ENCODE data around the gene DNAJB8.
A peak's percentile ranks its signal among the peaks of the same experiment; 100 is the strongest.

Gene DNAJB8

DNA sequence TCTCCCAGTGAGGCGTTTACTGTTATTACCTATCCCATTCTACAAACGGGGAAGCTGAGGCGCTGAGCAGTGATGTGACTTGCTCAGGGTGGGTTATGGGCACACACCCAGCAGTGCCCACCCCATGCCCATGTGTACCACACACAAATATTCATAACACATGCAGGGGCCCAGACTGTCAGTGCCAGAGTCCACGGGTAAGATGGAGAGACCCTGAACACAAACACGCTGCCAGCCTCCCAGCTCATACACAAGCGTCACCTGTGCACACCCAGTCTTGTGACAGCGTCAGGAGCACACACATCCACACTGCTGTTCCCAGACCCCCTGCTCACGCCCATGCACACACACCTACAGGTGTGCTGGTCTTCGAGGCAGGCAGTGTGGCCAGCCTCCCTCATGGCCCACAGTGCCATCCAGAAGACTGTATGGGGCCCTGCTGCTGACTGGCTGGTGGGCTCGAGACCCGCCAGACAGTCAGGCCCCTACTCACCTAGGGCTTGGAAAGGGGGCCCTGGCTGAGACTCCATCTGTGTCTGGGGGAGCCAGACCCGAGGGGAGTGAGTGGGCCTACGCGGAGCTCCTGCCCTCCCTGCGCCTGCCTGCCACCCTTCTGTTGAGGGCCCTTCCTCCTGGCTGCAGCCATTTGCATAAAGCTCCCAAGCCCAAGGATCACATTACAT is 39.4 kb downstream of the DNAJB8 start:
- DNase-seq (ENCODE audit: low read depth in 2 of 2), result no peak

DNA sequence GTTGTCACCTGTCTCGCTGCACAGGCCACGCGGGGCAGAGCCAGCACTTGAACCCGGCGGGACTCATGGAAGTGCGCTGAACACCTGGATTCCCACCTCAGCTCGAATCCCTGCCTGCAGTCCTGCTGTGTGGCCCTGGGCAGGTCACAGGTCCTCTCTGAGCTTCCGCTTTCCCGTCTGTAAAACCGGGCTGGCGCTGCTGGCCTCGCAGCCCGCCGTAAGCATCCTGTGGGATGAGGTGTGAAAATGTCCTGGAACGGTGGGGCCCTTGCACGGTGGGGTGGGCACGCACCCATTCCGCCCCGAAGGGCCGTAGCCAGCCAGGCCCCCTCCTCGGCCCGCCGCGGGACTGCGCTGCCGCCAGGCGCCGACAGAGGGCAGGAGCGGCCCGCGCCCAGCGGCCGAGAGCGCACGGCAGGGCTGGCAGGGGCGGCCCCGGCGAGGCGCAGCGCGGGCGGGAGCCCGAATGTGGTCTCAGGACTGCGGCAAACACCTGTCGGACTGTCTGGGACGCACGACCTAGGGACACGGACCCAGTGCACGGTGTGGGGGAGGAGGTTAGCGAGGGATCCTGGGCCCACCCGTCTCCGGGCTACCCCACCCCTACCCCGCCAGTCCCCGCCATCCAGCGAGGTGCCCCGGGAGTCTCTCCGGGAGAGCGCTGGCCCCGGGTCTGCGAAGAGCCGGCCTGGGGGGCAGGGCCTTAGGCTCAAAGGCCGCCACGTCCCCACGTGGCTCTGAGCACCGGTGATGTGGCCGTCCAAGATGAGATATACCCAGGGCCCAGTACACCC is 40.4 kb downstream of the DNAJB8 start:
- peak; percentile 38 for DNase-seq (ENCODE audit: low read depth in 2 of 2)

DNA sequence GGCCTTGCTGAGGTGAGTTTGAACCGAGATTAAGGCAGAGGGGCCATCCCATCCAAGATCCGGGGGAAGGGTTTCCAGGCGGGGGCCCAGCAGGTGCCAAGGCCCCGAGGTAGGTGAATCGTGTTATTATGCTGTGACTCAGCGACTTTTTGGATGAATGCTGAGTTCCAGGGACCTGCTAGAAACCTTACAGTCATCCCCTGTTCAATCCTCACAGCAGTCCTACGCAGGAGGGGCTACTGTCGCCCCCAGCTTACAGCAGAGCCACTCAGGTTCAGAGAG is 40.9 kb downstream of the DNAJB8 start:
- no peak for DNase-seq (ENCODE audit: low read depth in 2 of 2)

DNA sequence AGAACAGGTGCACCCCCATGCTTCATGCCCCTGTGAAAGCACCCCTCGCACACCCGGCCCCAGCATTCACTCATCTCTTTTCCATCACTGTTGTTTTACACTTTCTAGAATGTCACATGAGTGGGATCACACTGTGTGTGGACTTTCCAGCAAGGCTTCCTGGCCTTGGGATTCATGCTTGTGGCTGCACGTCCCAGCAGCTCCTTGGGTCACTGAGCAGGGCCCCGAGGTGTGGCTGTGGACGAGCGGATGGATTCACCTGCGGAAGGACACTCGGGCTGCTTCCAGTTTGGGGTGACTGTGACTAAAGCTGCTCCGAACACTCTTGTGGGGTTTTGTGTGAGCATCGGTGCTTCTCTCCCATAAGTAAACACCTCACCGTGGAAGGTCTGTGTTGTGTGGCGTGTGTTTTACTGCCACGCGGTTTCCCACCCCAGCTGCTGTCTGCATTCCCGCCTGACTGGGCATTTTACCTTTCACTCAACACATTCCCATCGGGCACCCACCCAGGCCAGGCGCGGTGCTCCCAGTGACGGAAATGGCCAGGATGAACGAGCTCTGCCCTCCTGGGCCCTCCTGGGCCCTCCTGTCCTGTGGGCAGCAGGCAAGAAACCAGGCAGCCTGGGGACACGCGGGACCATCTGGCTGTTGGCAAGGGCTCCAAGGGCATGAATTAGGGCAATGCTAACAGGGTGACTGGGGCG is 41.4 kb downstream of the DNAJB8 start:
- DNase-seq (ENCODE audit: low read depth in 2 of 2), result no peak

DNA sequence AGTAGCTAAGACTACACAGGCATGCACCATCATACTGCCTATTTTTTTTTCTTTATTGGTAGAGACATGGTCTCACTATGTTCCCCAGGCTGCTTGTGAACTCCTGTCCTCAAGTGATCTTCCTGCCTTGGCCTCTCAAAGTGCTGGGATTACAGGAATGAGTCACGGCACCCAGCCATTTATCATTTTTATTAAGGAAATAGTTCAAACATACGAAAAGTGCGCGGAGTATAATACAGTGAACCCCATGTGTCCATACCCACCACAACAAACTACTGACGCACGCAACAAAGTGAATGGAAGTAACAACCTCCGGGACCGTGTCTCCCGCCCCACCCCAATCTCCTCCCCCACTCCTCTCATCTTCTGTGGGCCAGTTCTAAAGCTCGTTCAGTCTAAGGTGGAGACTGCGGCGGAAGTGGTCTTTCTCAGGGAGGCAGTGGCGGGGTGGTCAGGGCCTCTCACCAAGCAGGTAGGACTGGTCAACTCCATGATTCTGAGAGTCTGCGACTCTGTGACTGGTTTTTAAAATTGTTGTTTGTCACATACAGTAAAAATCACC is 42.1 kb downstream of the DNAJB8 start:
- no peak for DNase-seq (ENCODE audit: low read depth in 2 of 2)

DNA sequence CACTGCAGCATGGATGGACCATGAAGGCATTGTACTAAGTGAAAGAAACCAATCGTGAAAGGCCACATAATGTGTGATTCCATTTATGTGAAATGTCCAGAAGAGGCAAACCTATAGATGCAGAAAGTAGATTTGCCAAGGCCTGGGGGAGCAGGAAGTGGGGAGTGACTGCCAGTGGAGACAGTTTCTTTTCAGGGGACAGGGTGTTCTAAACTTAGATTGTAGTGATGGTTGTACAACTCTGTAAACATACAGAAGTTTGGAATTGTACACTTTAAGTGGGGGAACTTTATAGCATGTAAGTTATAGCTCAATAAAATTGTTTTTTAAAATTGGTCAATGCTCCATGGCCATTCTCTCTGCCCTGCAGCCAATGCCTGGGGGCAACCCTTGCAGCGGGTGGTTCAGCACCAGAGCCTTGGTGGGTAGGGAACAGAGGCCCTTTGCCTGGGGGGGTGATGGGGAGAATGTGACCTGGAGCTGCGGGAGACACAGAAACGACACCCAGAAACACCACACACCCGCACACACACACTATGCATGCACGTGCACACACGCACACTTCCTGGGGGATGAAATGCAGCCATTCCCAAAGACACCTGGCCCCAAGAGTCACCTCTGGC is 43.1 kb downstream of the DNAJB8 start:
- no peak for DNase-seq (ENCODE audit: low read depth in 2 of 2)

DNA sequence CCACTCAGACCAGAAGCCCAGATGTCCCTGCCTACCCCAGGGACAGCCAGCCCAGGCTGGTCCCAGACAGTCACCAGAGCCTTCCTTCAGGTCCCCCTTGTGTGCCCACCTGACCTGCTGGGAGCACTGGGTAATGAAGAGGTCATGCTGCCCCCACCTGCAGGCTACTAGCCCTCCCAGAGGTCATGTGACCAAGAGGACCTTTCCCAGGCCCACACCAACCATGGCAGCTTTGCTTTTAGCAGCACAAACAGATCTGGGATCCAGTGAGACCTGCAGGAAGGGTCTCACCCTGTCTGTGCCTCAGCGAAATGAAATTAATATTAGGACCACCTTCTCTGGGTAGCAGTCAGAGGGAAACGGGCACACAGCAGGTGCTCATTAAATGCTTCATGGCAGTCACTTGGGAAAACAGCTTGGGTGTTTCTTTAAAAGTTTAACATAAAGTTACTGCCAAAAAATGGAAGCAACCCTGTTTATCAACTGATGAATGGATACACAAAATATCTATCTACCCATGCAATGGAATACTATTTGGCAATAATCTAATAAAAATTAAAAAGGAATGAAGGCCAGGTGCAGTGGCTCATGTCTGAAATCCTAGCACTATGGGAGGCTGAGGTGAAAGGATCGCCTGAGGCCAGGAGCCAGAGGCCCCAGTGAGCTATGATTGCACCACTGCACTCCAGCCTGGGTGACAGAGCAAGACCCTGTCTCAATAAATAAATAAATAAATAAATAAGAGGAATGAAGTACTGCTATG is 43.7 kb downstream of the DNAJB8 start:
- DNase-seq (ENCODE audit: low read depth in 2 of 2), result no peak

DNA sequence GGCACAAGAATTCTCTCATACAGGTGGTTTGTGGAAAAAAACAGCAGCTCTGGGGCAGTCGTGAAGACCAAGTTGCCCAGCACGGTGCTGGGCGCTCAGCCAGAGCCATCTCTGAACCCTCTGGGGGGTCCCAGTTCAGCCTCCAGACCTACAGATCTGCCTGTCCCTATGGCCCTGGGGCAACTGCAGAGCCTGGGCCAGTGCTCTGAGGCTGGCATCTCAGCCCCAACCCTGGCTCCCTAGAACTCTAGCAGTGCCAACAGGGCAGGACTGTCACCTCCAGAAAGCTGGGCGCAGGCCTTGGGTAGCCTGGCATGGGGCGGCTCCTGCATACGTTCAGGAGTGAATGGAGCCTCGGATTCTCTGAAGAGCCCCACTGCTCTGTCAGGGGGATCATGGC is 44.7 kb downstream of the DNAJB8 start:
- DNase-seq (ENCODE audit: low read depth in 2 of 2), result no peak

DNA sequence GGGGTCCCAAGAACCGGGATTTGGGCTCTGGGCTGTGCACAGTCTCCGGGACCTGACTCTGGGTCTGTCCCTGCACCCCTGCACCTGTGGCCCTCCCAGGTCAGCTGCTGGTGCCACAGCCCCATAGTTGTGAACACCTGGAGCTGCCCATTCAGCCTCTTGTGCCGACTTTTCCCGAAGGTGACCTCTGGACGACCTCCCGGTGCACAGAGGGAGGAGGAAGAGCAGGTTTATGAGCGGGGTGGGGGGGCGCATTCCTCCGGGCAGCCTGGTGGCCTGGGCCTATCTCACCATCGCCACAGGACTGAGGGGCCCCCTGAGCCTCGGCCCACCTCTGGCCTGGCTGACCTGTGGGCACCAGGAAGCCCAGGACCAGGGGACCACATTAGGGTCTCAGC is 45.3 kb downstream of the DNAJB8 start:
- no peak for DNase-seq (ENCODE audit: low read depth in 2 of 2)

DNA sequence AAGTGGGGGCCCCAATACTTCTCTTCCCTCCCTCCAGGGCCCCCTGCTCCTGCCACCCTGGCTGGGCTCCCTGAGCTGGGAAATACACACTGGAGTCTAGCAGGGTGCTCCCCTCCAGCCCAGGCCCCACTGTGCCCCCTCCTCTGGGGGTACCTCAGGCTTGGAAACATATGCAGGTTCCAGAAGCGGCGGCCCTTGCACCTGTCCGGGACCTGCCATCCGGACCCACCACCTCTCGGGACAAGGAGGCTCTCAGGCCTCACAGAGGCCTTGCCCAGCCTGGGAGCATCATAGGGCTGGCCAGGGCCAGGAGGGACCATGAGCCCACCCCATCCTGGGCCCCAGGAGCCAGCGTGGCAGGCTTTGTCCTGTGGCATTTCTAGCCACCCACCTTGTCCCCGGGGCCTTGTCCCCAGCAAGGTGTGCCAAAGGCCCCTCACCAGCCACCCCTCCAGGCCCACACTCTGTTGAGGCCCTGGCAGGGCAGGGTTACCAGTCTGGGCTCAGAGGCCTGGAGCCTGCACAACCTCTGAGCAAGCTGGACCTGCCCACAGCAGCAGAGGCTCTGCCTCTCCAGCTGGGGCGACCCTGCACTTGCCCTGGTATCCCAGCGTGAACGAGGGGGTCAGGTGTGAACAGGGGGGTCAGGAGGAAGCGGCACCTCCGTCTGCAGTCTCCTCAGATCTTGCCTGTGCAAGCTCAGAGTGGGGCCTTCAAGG is 45.8 kb downstream of the DNAJB8 start:
- DNase-seq (ENCODE audit: low read depth in 2 of 2), result no peak

DNA sequence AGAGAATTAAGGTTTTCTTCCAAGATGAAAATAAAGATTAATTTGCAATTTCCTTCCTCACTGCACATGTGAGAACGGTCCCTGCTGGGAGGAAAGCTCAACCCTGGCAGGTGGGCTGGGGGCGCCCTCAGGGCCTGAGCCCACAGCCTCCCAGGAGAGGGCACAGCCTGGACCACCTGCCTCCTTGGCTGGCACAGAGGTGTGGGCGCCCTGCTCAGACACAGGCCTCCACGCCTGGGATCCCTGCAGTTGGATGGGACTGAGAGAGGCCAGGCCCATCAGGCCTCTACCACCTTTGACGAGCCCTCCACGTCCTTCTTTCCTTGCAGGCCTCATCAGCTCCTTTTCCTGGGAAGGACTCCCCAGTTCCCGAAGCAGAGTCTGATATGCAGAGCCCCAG is 46.4 kb downstream of the DNAJB8 start:
- DNase-seq (ENCODE audit: low read depth in 2 of 2), result no peak

DNA sequence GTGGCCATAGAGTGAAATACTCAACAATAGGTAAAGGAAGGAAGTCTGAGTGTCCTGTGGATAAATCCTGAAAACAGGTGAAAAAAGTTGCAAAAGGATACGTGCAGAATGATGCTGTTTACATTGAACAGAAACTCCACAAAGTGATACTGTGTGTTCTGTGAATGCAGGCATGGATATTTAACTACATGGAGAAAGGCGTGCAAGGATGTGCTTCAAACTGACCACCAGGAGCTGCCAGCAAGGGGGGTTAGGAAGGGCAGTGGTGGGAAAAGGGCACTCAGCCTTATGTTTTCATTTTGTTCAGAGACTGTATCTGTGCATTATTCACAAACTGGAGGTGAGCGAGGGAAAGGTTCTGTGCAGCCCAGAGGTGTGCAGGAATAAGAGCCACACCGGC is 47.4 kb downstream of the DNAJB8 start:
- DNase-seq (ENCODE audit: low read depth in 2 of 2), result no peak

DNA sequence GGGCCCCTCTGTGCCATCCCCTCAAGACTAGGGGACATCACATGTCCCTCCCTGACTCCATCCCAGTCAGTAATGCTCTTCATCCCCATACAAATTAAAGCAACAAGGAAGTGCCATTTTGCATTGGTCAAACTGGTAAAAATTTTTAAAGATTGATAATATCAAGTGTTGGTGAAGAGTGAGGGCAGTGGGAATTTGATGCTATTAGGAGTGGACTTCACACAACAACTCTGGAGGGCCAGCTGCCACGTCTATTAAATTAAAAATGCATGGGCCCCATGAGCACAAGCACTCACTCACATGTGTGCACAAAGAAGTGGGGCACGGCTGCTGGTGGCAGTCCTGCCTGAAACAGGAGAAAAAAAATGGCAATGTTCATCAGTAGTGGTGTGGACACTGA is 47.8 kb downstream of the DNAJB8 start:
- no peak for DNase-seq (ENCODE audit: low read depth in 2 of 2)

DNA sequence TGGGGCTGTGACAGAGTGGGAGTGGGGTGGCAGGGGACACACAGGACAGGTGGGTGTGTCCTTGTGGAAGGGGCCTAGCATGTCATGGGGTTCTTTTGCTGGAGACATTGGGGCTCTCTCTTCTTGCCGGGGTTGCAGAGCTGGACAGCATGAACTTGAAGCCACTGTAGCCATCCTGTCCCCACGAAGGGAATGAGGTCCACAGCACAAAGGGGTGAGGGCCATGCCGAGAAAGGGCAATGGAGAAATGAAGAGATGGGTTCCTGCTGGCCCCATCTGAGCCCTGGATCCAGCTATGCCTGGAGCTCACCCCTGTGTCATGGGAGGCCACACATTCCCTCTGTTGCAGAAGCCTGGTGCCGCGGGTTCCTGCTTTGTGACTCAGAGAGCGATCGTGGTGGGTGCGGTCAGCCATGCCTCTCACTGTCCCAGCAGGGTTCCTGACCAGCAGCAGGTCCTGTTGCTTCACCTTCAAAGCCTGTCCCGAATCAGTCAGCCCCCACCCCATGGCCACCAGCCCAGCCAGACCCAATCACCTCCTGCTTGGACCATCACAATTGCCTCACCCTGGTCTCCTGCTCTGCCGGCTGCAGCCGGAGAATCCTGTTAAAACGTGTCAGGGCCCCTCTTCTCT is 50.0 kb downstream of the DNAJB8 start:
- DNase-seq (ENCODE audit: low read depth in 2 of 2), result no peak

DNA sequence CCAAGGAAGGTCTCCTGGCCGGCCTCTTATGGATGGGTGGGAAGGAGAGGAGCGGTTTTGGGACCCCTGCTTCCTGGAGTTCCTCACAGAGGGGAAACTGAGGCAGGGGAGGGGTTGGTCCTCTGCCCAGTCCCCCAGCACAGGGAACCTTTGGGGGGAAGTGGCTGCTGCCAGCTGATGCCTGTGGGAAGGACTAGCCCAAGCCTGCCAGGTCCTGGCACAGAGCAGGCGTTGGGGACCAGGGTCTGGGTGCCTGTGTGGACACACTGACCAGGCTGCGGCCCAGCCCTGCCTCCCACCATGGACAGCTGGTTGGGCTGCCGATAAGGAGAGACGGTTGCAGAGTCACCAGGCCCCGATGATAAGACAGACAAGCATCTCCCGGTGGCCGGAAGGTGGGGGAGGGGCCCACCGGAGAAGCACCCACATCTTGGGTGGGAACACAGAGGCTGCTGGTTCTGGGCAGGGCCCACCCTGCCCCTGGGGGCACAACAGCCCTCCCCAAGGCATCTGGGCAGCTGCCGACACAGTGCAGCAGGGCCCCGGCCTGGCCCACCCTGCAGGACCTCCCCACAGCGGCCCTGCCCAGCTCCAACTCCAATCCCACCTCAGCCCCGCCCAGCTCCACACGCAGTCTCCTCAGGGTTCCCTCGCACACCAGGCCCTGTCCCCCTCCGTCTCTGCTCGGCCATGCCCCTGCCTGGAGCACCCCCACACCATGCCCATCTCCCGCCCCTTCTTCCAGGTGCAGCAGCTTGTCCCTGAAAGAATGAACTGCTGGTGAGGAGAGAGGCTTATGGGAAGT is 50.7 kb downstream of the DNAJB8 start:
- no peak for DNase-seq (ENCODE audit: low read depth in 2 of 2)

DNA sequence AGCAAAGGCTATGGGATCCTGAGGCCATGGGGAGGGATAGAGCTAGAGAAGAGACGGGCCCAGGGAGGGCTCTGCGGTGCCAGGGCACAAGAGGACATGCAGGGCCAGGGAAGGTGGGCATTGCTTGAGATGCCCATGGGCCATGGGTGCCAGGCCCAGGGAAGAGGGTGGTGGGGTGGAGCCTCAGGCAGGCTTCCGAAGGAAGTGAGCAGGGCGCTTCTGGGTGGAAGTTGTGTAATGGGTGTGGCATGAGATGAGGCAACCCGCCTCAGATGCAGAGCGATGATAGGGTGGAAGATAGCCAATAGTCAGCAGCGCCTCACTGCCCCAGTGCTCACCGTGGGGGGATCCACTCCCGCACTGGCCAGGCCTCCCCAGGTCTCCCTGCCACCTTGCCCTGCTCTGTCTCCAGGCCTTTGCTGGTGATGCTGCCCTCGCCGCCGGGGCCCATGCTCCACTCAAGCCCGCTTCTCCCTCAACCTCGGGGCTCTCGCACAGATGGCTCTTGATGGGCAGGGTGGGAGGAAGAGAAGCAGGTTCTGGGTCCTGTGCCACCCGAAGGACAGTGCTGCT is 51.4 kb downstream of the DNAJB8 start:
- no peak for DNase-seq (ENCODE audit: low read depth in 2 of 2)

DNA sequence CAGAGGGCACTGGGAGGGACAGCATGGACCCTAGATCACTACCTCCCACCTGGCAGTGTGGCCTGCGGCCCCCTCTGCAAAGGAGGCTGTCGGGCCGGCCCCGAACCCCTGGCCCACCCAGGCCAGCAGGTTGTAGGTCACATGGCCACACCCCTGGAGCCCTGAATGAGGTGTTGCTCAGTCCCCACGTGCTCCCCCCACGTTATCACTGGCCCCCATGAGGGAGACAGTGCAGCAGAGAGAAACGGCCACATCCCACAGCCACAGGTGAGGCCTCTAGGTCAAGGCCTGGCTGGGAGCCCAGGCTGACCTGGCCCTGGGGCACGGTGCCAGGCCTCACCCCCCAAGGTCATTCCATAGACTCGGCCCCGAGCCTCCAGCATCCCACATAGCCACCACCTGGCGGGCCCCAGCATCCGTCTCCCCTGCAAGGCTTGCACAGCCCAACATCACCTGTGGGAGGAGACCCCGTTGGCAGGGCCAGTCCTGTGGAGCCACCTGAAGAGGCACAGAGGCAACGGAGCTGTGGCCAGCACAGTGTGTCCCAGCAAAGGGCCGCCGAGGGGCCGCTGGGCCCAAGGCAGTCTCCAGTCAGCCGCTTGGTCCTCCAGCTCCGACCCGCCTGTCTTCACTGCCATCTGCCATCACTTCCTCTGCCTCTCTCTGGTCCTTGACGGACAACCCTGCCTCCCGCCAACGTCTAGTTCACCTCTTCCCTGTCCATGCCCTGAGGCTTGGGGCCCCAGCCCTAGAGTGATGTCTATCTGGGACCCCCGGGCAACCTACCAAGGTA is 53.1 kb downstream of the DNAJB8 start:
- no peak for DNase-seq (ENCODE audit: low read depth in 2 of 2)

DNA sequence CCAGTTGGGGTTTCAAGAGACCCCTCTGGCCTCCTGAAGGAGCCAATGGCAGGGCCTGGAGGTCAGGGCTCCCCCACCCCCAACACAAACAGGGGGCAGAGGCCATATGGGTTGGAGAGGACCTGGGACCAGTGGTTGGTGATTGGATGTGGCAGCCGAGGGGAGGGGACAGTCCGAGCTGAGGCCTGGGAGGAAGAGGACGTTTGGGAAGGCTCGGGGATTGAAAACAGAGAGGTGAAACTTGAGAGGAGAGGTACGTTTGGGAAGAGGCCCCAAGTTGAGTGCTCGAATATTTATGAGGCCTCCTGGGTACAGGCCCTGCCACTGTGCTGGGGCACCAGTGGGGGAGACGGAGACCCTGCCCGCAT is 53.7 kb downstream of the DNAJB8 start:
- DNase-seq (ENCODE audit: low read depth in 2 of 2), result no peak

Data from stimulated activated CD8-positive, alpha-beta memory T cell treated with anti-CD3 and anti-CD28 coated beads, Interleukin-15, amount 100 ng/mL, for 48 hours (primary cell).